K562 (cell line): Measurements from ENCODE around the gene SERTAD3. TPM values are rescaled to one million over a fixed set of nuclear protein-coding genes. Genes with fewer than 3 reads are reported as not detected.

ENCODE experiments used
- ADNP ChIP-seq: fragments of 200-800 bp; sonication (Bioruptor generic); IDR thresholded peaks from 2 replicates; pipeline ENCODE4 v1.6.1; 2016; ENCODE audit warnings: missing genetic modification characterization, missing compliant biosample characterization
- BCOR ChIP-seq: fragments of 450-650 bp; IDR thresholded peaks from 2 replicates; pipeline ENCODE4 v1.6.1; 2016
- ETS2 ChIP-seq: IDR thresholded peaks from 2 replicates; pipeline ENCODE4 v1.6.1; 2016; ENCODE audit warnings: borderline replicate concordance, missing genetic modification characterization, mild to moderate bottlenecking, moderate library complexity, missing compliant biosample characterization; ENCODE audit not compliant: poor library complexity, severe bottlenecking
- FUS ChIP-seq: fragments of 200-400 bp; formaldehyde crosslinking; optimal IDR thresholded peaks from 2 replicates; pipeline ENCODE3; 2017; ENCODE audit warnings: low read depth, low read length
- HDAC2 ChIP-seq: fragments of 450-650 bp; IDR thresholded peaks from 2 replicates; pipeline ENCODE4 v1.6.1; 2016; ENCODE audit warnings: mild to moderate bottlenecking
- ID3 ChIP-seq, 2 experiments: fragments of 250-450 bp in 1 of 2; fragments of 450-650 bp in 1 of 2; sonication (Bioruptor Pico) in 1 of 2; IDR thresholded peaks; 2 replicates each; pipeline versions ENCODE4 v1.6.1 to v1.8.0; 2016 to 2021; ENCODE audit warnings: mild to moderate bottlenecking in 2 of 2, moderate library complexity in 2 of 2, missing compliant biosample characterization in 1 of 2, missing genetic modification characterization in 1 of 2
- MLLT1 ChIP-seq, 2 experiments: fragments of 450-650 bp; IDR thresholded peaks; 2 replicates each; pipeline ENCODE4 v1.6.1; 2016
- NFE2L1 ChIP-seq: fragments of 450-650 bp; IDR thresholded peaks from 2 replicates; pipeline ENCODE4 v1.6.1; 2016; ENCODE audit warnings: missing genetic modification characterization, low read depth, mild to moderate bottlenecking, missing compliant biosample characterization, moderate library complexity, borderline replicate concordance
- NR4A1 ChIP-seq, 2 experiments: fragments of 250-450 bp in 1 of 2; fragments of 450-650 bp in 1 of 2; sonication (Bioruptor Pico) in 1 of 2; IDR thresholded peaks; 2 replicates each; pipeline versions ENCODE4 v1.4.0 to v1.6.1; 2016 to 2020; ENCODE audit warnings: mild to moderate bottlenecking in 2 of 2, missing compliant biosample characterization in 1 of 2, missing genetic modification characterization in 1 of 2, moderate library complexity in 1 of 2
- PTBP1 ChIP-seq: fragments of 200-400 bp; formaldehyde crosslinking; IDR thresholded peaks from 2 replicates; pipeline ENCODE4 v1.6.1; 2017; ENCODE audit warnings: low read depth, low read length
- RCOR1 ChIP-seq, 2 experiments: IDR thresholded peaks; 2 replicates each; pipeline ENCODE4 v1.6.1; 2012; ENCODE audit warnings: low read depth in 2 of 2, low read length in 2 of 2, borderline replicate concordance in 1 of 2, improper control_type of control experiment in 1 of 2
- TAF7 ChIP-seq: fragments of 450-650 bp; IDR thresholded peaks from 2 replicates; pipeline ENCODE4 v1.6.1; 2016; ENCODE audit warnings: missing genetic modification characterization, missing compliant biosample characterization
- THRAP3 ChIP-seq: fragments of 450-650 bp; IDR thresholded peaks from 2 replicates; pipeline ENCODE4 v1.6.1; 2016; ENCODE audit warnings: mild to moderate bottlenecking, inconsistent platforms, borderline replicate concordance
- WHSC1 ChIP-seq: IDR thresholded peaks from one replicate; pipeline ENCODE4 v1.6.1; 2012; ENCODE audit warnings: low read length, control low read depth, inconsistent platforms
- ZFP36 ChIP-seq: fragments of 150-350 bp; IDR thresholded peaks from 2 replicates; pipeline ENCODE4 v1.6.1; 2018; ENCODE audit warnings: low read length, low read depth; ENCODE audit not compliant: partially characterized antibody
- ZNF253 ChIP-seq: fragments of 250-450 bp; sonication (Bioruptor Pico); conservative IDR thresholded peaks from 2 replicates; pipeline ENCODE4 v1.6.1; 2021; ENCODE audit warnings: mild to moderate bottlenecking
- ZNF282 ChIP-seq: sonication (generic); formaldehyde crosslinking; IDR thresholded peaks from 2 replicates; pipeline ENCODE4 v1.8.1; 2023; ENCODE audit warnings: missing genetic modification reagents
- ZNF347 ChIP-seq: fragments of 450-650 bp; formaldehyde crosslinking; IDR thresholded peaks from 2 replicates; pipeline ENCODE4 v1.4.0; 2020; ENCODE audit warnings: low read depth, mild to moderate bottlenecking, moderate library complexity
- ZNF436 ChIP-seq: fragments of 250-450, 450-650 bp; sonication (Bioruptor Pico); formaldehyde crosslinking; IDR thresholded peaks from 2 replicates; pipeline ENCODE4 v1.7.0; 2020; ENCODE audit warnings: mild to moderate bottlenecking
- ZSCAN29 ChIP-seq: fragments of 450-650 bp; IDR thresholded peaks from 2 replicates; pipeline ENCODE4 v1.6.1; 2017
- polyA plus RNA-seq, 8 experiments: library from polyadenylated mRNA; depleted of rRNA in 4 of 8; stranded (reverse) in 5 of 8; unstranded in 3 of 8; fragments of >200 nt; fragmentation: Nextera tagmentation in 2 of 8; fragmentation: Illumina TruSeq in 1 of 8; extraction: Ambion mirVana in 2 of 8; extraction: Trizol in 1 of 8; gene quantifications; 2 replicates each; pipeline versions ENCODE4 v1.2.1 to v1.2.3, GENCODE V29; 2011 to 2014; ENCODE audit warnings: inconsistent platforms in 1 of 8, missing spikeins in 1 of 8
- total RNA-seq, 7 experiments: library from RNA; depleted of rRNA in 6 of 7; stranded (reverse); fragments of >200 nt in 6 of 7; fragmentation: Illumina TruSeq in 2 of 7; extraction: Trizol in 2 of 7; gene quantifications; 2 replicates each; pipeline versions ENCODE4 v1.2.1 to v1.2.3, GENCODE V29; 2011 to 2021; ENCODE audit warnings: low replicate concordance in 1 of 7

SERTAD3 gene
- total and polyA plus RNA-seq, 9 of the 15 experiments (the other 6 are each of a cell fraction or from before 2014, with no cell fraction given) = 5.4 to 28.9 (median 17.5) TPM

DNA sequence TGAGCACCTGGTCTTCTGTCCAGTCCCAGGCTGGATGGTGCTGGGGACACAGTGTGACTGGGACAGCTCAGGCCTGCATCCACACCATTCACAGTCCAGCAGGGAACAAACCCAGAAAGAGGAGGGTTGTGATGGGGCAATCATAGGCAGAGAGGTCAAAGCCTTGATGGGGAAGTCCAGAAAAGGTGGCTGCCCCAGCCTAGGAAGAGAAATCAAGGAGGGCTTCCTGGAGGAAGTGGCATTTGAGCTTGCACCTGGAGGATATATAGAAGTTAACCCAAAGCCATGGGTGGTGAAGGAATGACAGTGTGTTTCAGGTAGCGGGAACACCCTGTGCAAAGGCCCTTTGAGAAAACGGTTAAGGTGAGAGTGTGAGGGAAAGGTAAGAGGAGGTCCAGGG, 28.4 kb downstream of the SERTAD3 start (continued):
- peak in 1 of 2 experiments; percentile 14; a peak in 1 of 4 replicates for TF ChIP-seq MLLT1 (IDR thresholded peaks at IDR 0.05)
- no peak for TF ChIP-seq ZNF253 (CRISPR knock-in tag)
- peak; percentile 84 for TF ChIP-seq ADNP (tag)
- TF ChIP-seq ZSCAN29 = no peak
- TF ChIP-seq ZFP36 = peak; percentile 100
- no peak for TF ChIP-seq WHSC1
- peak; percentile 95 for TF ChIP-seq PTBP1
- no peak for TF ChIP-seq FUS
- TF ChIP-seq NFE2L1 (tag) = no peak
- no peak for TF ChIP-seq TAF7 (tag)
- peak; percentile 100 for TF ChIP-seq BCOR
- peak; percentile 99 for TF ChIP-seq ZNF436 (CRISPR knock-in tag)
- TF ChIP-seq ZNF347 (CRISPR knock-in tag) = no peak
- TF ChIP-seq HDAC2 = peak; percentile 94
- TF ChIP-seq ID3 (CRISPR knock-in tag; IDR thresholded peaks at IDR 0.05) = no peak
- peak; percentile 27; the same call in 1 of the 2 replicates for TF ChIP-seq ID3 (tag; IDR thresholded peaks at IDR 0.05)
- TF ChIP-seq RCOR1 (IDR thresholded peaks at IDR 0.05; ENCODE audit: borderline replicate concordance in 1 of 2, low read depth in 2 of 2, low read length in 2 of 2) = peak; percentile 78 to 90
- no peak for TF ChIP-seq ZNF282 (CRISPR knock-in tag)
- no peak for TF ChIP-seq ETS2 (tag)
- peak; percentile 31; the same call in 1 of the 2 replicates for TF ChIP-seq THRAP3
- TF ChIP-seq NR4A1 (CRISPR knock-in tag; IDR thresholded peaks at IDR 0.05) = no peak
- TF ChIP-seq NR4A1 (tag; IDR thresholded peaks at IDR 0.05) = no peak
